GM21737 (cell line): ENCODE measurements around the gene XRN1.
"Not testable (repeated sequence)": the region's sequence is repeated elsewhere in the genome, so short reads cannot be mapped to it uniquely, and the experiment has no call there.

Experiments used
- ATAC-seq: cut with Tn5 transposase; IDR thresholded peaks from one replicate; pipeline ENCODE4 v1.9.1; 2021; ENCODE audit warnings: mild to moderate bottlenecking, moderate library complexity; ENCODE audit not compliant: unreplicated experiment

Gene XRN1

DNA sequence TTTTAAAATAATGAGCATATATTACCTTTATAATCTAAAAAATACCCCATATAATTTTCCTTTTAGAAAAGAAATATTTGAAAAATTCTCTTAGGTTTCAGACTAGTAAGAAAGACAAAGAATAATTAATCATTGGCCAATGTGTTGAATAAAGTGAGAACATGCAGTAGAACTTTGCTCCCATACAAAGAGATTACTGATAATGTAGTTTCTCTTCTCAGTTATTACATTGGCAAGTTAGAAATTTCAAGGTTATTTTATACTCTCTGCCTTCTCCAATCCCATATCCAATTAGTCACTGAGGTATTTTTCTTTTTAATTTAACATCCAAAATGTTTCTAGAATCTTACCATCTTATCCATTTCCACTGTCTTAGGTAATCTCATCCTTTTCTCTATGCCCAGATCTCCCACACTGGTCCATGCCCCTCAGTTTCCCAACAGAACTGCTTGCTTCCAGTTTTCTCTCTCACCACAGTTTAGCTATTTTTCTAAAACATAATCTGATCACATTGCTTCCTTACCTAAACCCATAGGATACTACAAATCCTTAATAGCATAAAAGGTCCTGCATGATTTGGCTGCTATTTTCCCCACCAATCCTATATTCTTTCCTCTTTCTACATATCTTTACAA is 10.8 kb downstream of the XRN1 start:
- ATAC-seq, result no peak

DNA sequence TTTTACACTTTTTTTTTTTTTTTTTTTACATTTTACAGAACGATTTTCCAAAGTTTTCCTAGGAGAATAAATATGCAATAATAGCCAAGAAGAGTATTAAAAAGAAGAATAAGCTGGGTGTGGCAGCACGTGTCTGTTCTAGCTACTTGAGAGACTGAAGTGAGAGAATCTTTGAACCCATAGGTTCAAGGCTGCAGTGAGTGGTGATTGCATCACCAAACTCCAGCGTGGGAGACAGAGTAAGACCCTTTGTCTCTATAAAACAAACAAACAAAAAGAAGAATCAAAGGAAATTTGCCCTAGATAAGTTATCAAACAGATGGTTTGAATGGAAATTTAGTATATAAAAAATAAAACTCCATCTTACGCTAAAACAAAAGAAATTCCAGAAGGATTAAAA is 13.3 kb downstream of the XRN1 start:
- ATAC-seq, result no peak

DNA sequence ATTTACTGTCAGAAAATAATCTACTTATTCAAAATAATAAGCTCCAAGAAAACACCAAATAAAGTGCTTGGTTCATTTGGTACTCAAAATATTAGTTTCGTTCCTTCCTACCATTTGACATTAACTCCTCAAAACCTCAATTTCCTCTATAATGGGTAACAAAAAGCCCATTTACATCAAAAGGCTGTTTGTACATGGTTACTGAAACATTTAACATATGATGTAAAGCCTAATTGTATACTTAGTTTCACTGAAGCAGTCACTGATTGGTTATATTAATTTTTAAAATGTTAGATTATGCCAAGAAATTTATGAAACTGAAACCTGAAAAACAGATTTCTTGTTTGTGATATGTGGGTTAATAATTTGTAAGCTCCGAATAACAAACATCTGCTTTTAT is 14.7 kb downstream of the XRN1 start:
- peak; percentile 59 for ATAC-seq

DNA sequence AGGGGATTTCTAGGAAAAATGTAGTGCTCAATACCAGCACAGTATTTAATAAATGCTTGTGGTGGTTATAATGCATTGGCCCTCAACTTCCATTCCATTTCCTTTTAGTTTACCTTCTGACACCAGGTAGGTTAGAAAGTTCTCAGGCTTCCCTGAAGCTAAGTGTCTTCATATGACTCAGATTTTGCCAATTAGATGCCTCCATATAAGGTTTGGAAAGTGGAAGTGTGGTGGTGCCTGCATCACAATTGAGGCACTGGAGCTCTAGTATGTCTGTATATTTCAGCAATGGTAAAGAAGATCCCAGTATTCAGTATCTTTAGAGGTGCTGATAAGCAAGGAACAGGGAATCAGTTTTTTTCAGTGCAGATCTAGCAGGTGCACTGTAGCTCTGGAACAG is 18.3 kb downstream of the XRN1 start:
- no peak for ATAC-seq

DNA sequence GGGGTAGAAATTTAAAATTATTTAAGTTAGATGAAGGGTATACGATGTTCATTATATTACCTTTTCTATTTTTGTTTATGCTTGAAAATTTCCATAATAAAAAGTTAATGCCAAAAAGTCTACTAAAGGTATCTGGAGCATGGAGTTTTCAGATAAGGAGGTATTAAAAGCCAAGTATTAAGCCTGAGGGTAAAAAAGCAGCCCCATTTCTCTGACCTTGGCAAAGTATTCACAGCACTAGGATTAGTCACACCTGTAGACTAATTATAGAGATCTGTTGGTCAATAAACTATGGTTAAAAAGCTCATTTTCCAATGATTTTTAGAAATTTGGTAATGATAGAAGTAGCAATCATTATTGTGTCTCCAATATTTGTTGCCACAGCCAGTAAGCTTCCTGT is 23.1 kb downstream of the XRN1 start:
- ATAC-seq, result no peak

DNA sequence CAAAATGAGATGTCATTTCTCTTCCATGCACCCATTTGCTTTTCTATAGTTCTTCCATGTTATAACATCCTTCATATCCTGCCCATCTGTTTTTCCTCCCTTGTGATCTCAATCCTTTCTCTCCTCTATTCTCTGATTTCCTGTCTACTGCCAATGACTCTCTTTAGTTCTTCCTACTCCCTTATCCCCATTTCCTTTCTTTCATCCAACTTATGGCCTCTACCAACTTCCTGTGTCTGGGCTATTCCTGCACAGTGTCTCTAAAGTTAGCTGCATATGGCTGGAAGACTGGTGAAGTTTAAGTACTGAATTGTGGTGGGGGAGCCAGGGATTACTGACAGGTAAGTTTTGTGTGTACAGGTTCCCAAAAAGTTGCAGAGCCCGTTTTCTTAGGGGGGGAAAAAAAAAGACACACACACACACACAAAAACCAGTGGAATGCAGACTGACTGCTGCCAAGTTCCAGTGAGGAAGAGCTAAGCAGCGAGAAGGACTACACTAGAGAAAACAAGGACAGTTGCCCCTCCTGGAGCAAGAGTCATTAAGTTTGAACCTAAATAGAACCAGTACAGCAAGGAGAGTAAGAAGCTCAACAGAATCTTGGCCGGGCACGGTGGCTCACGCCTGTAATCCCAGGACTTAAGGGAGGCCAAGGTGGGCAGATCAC is 28.8 kb downstream of the XRN1 start:
- no peak for ATAC-seq

DNA sequence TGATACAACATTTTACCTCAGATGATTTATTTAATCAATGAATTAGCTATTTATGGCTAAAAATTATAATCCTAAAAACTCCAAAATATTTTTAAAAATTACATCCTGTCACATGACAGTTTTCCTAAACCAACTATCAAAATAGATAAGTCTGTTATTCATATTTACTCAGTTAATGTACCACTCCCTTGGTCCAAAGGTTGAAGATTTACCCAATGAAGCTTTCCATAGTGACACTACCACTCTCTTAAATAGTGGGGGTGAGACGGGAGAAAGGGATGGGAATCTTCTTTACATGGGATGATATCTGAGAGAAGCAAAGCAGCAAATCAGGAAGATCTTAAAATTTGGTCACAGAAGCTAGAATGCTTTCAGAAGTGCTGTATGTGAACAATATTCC is 30.5 kb downstream of the XRN1 start:
- no peak for ATAC-seq

DNA sequence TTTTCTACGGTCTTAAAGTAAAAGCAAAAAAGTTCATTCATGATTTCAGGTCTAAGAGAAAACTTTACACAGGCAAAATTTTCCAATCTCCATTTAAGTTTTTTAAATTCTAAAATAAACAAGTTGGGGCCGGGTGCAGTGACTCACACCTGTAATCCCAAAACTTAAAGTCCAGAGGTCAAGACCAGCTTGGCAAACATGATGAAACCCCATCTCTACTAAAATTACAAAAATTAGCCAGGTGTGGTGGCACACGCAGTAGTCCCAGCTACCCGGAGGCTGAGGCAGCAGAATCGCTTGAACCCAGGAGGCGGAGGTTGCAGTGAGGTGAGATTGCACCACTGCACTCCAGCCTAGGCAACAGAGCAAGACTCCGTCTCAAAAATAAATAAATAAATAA is 47.3 kb downstream of the XRN1 start:
- ATAC-seq, result not testable (repeated sequence)

DNA sequence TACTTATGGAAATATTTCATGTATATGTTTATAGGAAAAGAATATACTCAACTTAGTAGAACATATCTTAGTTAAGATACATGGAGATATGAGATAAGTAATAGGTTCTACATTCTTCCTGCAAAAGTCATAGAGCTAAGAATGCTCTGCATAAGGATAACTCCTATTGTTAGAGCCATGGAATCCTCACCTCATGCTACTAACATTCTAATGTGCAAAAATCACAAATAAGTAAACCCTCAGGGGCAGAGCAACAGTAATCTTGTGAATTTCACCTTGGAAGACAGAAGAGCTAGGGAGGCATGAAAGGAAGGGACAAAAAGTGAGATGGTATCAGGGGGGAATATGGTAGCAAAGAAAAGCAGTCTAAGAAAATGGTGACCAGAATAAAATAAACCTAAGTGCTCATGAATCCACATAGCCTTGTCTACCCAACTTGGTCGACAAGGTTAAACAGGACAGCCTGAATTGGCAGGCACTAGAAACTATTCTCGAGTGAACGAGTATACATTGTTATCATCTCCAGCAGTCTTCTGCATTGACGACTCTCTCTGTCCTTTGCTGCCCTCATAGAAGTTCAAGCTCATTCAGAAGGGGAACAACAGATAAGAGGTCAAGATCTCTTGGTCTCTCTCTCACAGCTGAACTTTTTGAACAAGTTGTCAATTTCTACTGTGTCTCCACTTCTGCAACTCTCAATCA is 52.8 kb downstream of the XRN1 start:
- ATAC-seq, result no peak

DNA sequence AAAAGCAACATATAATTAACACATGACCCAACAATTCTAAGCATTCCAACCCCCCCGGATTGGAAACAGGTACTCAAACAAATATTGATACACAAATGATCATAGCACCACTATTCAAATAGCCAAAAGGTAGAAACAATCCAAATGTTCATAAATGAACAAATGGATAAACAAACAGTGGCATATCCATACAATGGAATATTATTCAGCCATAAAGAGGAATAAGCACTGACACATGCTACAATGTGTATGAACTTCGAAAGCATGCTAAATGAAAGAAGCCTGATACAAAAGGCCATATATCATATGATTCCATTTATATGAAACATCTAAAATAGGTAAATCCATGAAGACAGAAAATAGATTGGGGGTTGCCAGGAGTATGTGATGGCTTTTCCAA is 62.8 kb downstream of the XRN1 start:
- ATAC-seq, result no peak

DNA sequence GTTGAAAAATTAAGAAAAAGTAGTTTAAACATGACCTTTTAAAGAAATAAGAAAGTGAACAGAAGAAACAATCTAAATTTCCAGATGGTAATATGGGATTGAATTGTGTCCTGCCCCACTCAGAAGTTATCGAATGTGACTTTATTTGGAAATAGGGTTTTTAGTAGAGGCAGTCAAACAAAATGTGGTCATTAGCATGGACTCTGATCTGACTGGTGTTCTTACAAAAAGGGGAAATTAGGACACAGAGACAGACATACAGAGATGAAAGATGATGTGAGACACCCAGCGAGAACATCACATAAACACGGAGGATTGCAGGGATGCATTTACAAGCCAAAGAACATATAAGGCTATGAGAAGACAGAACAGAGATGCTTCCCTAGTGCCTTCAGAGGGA is 73.2 kb downstream of the XRN1 start:
- no peak for ATAC-seq

DNA sequence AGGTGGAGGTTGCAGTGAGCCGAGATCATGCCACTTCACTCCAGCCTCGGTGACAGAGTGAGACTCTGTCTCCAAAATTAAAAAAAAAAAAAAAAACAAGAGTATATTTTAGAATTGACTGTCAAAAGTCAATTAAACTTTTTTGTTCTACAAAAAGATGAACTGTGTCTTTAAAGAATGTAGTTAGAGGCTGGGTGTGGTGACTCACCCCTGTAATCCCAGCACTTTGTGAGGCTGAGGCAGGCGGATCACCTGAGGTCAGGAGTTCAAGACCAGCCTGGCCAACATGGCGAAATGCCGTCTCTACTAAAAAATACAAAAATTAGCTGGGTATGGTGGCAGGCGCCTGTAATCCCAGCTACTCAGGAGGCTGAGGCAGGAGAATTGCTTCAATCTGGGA is 78.3 kb downstream of the XRN1 start:
- ATAC-seq, result not testable (repeated sequence)

DNA sequence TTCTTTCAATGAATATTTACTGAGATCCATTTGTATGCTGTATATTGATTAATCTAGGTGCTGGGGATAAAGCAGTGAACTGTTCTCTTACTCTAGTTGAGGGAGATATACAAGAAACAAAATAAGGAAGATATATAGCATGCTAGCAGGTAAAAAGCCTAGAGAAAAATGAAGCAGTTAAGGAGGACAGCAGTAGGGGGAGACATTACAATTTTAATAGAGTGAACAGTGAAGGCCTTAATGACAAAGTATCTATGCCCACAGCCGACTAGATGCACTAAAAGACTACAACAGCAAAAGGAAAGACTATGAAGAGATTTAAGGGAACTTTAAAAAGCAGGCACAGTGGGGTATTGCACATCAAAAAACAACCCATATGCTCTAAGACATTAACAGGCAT is 81.4 kb downstream of the XRN1 start:
- ATAC-seq, result no peak

DNA sequence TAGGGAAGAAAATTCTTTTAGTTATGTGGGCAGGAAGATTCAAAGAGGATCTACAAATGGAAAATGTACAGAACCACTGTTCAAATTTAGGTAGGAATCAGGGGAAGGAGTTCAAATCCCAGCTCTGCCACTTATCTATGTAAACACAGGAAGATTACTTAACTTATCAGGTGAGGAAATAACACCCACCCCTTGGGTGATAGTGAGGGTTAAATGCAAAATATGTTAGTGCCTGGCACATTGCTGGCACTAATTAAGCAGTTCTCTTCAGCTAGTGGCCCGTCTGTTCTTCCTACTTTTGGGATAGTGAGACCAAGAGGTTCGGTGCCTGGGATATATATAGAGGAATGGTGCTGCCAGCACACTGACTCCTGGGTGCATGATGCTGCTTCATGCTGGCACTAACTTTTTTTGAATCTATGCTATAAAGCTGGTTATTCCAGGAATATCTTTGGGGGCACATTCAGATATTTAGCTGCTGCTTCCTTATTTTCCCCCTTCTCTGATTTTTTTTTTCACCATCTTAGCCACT is 83.8 kb downstream of the XRN1 start:
- no peak for ATAC-seq

DNA sequence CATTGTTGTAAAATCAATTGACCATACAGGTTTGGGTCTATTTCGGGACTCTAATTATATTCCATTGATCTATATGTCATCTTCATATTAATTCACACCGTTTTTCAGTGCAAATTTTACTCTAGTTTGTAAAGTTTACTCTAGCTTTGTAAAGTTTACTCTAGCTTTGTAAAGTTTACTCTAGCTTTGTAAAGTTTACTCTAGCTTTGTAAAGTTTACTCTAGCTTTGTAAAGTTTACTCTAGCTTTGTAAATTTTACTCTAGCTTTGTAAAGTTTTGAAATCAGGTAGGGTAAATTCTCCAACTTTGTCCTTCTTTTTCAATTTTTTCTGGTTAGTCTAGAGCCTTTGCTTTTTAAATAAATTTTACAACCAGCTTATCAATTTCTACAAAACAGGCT is 84.4 kb downstream of the XRN1 start:
- not testable (repeated sequence) for ATAC-seq

DNA sequence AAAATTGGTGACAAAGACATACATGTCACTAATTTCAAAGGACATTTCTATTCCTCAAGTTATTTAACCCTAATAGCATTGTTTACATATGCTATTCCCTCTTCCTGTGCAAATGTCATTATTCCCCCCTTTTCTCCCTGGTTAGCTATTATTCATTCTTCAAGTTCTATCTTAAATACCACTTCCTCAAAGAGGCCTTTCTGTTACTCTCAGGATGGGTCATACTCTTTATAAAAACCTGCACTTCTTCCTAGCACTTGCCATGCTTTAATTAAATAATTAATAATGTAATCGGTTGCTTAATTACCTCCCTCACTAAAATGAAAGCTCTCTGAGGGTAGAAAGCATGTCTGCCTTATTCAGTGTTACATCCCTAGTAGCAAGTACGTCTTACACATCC is 88.5 kb downstream of the XRN1 start:
- no peak for ATAC-seq

DNA sequence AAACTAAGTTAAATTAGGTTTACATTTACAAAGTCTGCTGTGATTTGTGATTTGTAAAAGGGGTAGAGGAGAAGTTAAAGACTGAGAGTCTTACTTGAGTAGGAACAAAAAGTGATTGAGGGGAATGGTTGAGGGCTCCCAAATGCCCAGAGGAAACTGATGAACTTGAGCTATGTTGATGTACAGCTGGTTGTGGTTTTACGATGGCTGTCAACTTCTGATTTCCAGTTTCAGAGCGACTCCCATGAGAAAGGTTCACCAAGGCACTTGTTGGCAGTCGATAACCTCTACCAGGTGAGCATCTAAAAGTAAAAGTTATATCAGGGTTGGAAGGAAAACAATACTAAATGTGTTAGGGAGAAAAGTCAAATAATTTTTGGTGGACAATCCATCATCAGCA is 91.0 kb downstream of the XRN1 start:
- peak; percentile 81 for ATAC-seq

DNA sequence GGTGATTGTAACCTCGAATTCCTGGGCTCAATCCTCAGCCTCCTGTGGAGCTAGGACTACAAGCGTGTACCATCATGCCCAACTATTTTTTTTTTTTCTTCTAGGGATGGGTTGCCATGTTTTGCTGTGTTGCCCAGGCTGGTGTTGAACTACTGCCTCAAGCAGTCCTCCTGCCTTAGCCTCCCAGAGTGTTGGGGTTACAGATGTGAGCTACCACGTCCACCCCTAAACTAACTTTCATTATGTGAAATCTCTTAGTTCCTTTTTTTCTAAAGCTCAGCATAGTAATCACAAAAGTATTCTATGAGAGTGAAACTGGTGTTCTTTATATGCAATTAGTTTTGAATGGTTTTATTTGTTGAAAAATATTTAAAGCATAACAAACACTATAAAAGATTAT is 92.1 kb downstream of the XRN1 start:
- ATAC-seq, result no peak

DNA sequence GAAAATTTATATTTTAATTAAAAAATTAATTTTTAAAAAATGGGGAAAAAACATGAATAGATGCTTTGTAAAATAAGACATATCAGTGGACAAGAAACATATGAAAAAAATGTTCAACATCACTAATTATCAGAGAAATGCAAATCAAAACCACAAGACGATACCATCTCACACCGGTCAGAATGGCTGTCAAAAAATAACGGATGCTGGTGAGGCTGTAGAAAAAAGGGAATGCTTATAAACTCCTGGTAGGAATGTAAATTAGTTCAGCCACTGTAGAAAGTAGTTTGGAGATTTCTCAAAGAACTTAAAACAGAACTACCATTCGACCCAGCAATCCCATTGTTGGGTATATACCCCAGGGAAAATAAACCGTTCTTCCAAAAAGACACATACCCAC is 93.8 kb downstream of the XRN1 start:
- ATAC-seq, result no peak

DNA sequence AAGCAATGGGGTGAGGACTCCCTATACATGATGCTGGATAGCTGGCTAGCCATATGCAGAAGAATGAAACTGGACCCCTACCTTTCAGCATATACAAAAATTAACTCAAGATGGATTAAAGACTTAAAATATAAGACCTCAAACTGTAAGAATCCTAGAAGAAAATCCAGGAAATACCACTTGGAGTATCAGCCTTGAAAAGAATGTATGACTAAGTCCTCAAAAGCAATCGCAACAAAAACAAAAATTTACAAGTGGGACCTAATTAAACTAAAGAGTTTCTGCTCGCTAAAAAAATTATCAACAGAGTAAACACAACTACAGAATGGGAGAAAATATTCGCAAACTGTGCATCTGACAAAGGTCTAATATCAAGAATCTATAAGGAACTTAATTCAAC is 94.3 kb downstream of the XRN1 start:
- no peak for ATAC-seq

DNA sequence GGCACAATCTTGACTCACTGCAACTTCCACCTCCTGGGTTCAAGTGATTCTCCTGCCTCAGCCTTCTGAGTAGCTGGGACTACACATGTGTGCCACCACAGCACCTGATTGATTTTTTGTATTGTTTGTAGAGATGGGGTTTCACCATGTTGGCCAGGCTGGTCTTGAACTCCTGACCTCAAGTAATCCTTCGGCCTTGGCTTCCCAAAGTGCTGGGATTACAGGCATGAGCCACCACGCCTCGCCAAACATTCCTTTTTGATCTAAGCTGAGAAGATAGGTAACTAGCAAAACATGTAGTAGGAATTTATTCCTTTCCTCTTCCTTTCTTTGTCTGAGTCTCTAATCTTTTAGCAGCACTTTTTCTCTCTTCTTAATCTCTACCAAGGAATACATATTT is 95.1 kb downstream of the XRN1 start:
- not testable (repeated sequence) for ATAC-seq

DNA sequence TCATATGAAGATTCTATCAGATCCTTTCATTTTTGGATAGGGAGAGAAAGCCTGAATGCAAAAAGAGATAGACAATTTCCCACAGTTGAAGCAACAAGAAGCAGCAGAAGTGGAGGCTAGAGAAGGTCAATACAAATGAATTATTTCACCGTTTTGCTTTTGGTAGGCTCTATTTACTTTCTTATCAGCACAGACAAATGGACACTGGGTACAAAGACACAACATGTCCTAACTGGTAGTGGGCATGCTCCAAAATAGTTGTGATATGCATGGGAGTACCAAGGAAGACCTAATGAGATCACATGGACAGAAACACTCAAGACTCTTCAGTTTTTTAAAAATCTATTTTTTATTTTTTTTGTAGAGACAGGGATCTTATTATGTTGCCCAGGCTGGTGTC is 99.4 kb downstream of the XRN1 start:
- ATAC-seq, result no peak
